WERI-Rb-1 (cell line): ENCODE results near the gene OSR1.

Source experiments
- DNase-seq: peaks from one replicate; pipeline ENCODE4 v3.0.0-alpha.2; 2020
- H3K27ac ChIP-seq: fragments of 250-450 bp; sonication (Bioruptor Pico); 2 replicates; pipeline ENCODE4 v1.5.1; 2020; ENCODE audit warnings: mild to moderate bottlenecking, moderate library complexity
- H3K27me3 ChIP-seq: fragments of 250-450 bp; sonication (Bioruptor Pico); 2 replicates; pipeline ENCODE4 v1.5.1; 2021; ENCODE audit warnings: mild to moderate bottlenecking, low read depth, moderate library complexity; ENCODE audit not compliant: insufficient read depth, severe bottlenecking
- H3K36me3 ChIP-seq: fragments of 250-450 bp; sonication (Bioruptor Pico); 2 replicates; pipeline ENCODE4 v1.5.1; 2020; ENCODE audit warnings: mild to moderate bottlenecking, moderate library complexity
- H3K4me3 ChIP-seq: 2 replicates; pipeline ENCODE4 v1.5.1; 2011; ENCODE audit warnings: low read depth, mild to moderate bottlenecking, control low read depth, low read length
- H3K9me3 ChIP-seq: fragments of 250-450 bp; sonication (Bioruptor Pico); 2 replicates; pipeline ENCODE4 v1.5.1; 2021; ENCODE audit warnings: mild to moderate bottlenecking, moderate library complexity; ENCODE audit not compliant: severe bottlenecking
- TF ChIP-seq, protein P1 (sequence below): IDR thresholded peaks from 2 replicates; pipeline ENCODE4 v1.5.1; 2011; ENCODE audit warnings: low read depth, mild to moderate bottlenecking, control low read depth, inconsistent platforms, low read length

OSR1 gene

DNA sequence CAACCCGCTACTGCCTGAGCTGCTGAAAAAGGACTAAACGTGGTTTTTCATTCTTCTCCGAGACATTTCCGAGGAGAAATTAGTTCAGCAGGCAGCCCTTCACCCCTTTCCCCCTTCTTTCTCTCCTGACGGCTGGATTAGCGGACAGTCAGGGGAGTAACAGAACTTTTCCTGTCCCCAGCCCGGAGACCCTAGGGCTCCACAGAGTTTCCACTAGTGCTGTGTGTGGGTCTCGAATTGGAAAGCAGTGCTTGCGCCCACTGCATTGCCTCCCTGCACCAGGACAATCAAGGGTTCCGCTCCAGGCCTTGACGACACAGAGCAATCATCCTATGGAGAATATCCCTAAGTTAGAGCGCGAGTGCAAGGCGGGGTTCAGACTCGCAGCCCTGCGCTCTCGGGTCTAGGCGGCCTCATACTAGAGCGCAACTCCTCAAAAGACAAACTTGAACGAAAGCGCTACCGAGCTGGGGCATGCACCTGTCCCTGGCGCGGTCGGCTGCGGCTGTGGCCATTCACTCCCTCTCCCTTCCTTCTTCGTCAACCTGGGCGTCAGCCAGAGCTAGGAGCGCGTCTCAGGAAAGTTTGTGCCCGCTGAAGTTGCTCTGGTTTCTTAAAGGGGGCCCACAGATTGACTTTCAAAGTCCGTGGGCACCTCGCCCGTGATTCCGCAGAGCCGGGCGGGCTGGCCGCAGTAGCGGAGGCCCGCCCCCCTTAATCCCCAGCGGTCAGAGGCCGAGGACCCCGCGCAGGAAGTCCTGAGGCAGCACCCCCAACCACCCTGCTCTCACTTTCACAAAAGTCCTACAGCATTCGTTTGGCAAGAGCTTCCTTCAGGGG, 801 bp downstream of the OSR1 start:
- no peak for DNase-seq
- peak overlapping the region; percentile 29 for H3K4me3 ChIP-seq
- H3K27ac ChIP-seq, result no peak overlapping the region
- peaks cover 21% of the 10 kb centered on the region for H3K9me3 ChIP-seq
- H3K36me3 ChIP-seq, result no peaks in the 10 kb centered on the region
- TF ChIP-seq, protein P1, sequence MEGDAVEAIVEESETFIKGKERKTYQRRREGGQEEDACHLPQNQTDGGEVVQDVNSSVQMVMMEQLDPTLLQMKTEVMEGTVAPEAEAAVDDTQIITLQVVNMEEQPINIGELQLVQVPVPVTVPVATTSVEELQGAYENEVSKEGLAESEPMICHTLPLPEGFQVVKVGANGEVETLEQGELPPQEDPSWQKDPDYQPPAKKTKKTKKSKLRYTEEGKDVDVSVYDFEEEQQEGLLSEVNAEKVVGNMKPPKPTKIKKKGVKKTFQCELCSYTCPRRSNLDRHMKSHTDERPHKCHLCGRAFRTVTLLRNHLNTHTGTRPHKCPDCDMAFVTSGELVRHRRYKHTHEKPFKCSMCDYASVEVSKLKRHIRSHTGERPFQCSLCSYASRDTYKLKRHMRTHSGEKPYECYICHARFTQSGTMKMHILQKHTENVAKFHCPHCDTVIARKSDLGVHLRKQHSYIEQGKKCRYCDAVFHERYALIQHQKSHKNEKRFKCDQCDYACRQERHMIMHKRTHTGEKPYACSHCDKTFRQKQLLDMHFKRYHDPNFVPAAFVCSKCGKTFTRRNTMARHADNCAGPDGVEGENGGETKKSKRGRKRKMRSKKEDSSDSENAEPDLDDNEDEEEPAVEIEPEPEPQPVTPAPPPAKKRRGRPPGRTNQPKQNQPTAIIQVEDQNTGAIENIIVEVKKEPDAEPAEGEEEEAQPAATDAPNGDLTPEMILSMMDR, result no peak
- peaks cover 99% of the 10 kb centered on the region for H3K27me3 ChIP-seq

DNA sequence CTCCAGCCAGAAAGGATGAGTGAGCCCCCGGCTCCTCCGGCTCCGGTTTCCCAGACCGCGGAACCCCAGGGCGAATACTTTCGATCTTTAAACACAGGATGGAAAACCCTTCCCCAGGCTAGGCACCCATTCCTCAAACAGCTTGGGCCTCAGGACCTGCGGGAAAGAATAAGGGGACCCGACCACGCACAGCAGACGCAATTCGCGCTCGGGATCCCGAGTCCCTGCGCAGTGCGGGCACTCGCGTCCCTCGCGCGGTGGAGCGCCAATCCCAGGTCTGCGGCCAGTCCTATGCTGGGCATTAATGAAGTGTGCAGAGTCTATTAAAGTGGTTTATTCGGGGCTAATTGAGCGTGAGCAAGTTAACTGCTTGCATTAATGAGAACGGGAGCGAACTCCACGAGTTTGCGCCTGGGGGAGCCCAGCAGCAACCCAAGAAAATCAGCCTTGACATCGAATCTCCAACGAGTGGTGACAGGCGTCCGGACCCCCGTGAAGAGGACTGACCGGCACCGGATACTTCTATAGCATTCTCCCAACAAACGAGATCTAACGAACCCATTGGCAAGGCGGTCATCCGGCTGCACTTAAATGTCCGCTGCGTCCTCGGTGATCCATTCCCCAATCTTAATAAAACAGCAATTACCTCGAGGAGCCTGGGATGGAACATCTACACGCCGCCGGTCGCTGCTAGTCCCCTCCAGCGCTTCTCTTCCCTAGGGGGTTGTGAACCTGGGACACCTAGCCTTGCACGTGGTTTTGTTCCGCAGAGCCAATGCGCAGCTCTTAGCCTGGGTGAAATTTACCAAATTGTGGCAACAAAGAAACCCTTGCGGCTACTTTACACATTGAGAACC, 1.6 kb downstream of the OSR1 start:
- no peak overlapping the region for H3K27ac ChIP-seq
- no peak for DNase-seq
- TF ChIP-seq, protein P1, result no peak
- H3K9me3 ChIP-seq, result peaks cover 25% of the 10 kb centered on the region
- H3K4me3 ChIP-seq, result no peak overlapping the region
- no peaks in the 10 kb centered on the region for H3K36me3 ChIP-seq
- H3K27me3 ChIP-seq, result peaks cover 99% of the 10 kb centered on the region

DNA sequence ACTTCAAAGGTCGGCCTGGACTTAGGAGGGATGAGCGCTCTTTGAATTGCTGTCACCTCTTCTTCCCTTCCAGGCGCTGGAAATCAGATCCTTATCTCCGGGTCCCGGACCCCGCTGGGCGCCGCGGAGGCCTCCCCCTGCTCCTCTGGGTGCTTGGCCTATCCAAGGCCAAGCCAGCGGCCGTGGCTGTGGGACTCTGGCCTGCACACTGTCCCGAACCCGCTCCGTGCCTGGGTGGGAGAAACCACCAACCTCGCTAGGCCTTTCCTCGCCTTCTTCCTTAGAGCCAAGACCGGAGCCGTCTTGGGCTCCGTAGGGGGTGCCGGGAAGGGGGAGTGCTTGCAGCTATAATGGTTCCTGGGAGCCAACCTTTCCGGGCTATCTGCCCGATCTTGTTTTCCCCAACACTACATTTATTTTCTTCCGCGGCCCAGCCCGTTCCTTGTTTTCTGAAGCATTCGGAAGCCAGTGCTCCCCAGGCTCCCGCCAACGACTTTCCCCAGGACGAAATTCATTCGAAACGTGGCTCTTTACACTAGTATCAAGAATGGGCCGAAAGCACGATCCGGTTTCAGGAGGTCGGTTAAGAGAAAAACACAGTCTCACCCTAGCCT, 2.4 kb downstream of the OSR1 start:
- H3K27me3 ChIP-seq, result peaks cover 99% of the 10 kb centered on the region
- H3K27ac ChIP-seq, result no peak overlapping the region
- H3K36me3 ChIP-seq, result no peaks in the 10 kb centered on the region
- TF ChIP-seq, protein P1, result no peak
- DNase-seq, result no peak
- peaks cover 25% of the 10 kb centered on the region for H3K9me3 ChIP-seq
- H3K4me3 ChIP-seq, result no peak overlapping the region

DNA sequence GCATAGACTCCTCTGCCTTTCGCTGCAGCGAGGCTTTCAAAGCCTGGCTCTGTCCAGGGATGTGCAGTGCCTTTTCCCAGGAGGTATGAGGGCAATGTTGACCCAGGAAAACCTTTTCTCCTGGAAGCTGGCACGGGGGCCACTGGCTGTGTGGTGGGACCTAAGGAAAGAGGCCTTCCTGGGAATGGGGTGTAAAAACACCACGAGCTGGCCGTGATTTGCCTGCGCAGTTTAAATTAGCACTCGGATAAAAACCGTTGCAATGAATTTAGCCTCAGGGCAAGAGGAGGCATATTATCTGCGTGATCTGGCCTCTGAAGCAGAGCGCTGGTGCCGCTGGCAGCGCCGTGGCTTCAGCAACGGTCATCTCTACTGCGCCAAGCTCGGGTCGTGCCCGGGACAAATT, 3.0 kb downstream of the OSR1 start:
- H3K9me3 ChIP-seq, result peaks cover 25% of the 10 kb centered on the region
- TF ChIP-seq, protein P1, result no peak
- H3K4me3 ChIP-seq, result no peak overlapping the region
- no peaks in the 10 kb centered on the region for H3K36me3 ChIP-seq
- H3K27me3 ChIP-seq, result peaks cover 99% of the 10 kb centered on the region
- no peak for DNase-seq
- no peak overlapping the region for H3K27ac ChIP-seq

DNA sequence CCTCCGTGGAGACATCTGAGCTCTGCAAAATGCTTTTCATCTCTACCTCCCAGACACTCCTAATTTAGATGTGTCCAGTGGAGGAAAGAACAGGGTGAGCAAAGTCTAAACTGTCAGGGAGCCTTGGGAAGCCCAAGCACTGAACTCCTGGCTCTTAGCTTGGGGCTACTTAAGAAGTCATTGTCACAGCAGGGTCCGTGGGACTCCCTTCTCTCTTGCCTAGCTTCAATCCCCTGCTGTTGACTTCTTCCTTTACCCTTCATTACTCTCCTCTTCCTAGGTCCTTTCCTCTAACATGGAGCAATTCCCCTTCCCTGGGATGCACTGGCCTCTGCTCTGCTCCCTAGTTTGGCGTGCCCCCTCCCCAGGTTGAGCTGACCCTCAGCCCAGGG, 3.4 kb downstream of the OSR1 start:
- Histone ChIP-seq H3K36me3 (no peaks in the 10 kb centered on the region), H3K4me3 (no peak overlapping the region), H3K27ac (no peak overlapping the region), H3K27me3 (peaks cover 99% of the 10 kb centered on the region), H3K9me3 (peaks cover 25% of the 10 kb centered on the region)
- TF ChIP-seq, protein P1, result no peak
- DNase-seq, result no peak
